Islet precursor cell (in vitro differentiated cells): ENCODE data around the gene ASF1A.
A peak's percentile ranks its signal among the peaks of the same experiment; 100 is the strongest.
"Not testable (repeated sequence)": the region's sequence is repeated elsewhere in the genome, so short reads cannot be mapped to it uniquely, and the experiment has no call there.

Experiments
- DNase-seq: peaks from one replicate; pipeline ENCODE4 v3.0.0-alpha.2; 2018

Gene ASF1A

DNA sequence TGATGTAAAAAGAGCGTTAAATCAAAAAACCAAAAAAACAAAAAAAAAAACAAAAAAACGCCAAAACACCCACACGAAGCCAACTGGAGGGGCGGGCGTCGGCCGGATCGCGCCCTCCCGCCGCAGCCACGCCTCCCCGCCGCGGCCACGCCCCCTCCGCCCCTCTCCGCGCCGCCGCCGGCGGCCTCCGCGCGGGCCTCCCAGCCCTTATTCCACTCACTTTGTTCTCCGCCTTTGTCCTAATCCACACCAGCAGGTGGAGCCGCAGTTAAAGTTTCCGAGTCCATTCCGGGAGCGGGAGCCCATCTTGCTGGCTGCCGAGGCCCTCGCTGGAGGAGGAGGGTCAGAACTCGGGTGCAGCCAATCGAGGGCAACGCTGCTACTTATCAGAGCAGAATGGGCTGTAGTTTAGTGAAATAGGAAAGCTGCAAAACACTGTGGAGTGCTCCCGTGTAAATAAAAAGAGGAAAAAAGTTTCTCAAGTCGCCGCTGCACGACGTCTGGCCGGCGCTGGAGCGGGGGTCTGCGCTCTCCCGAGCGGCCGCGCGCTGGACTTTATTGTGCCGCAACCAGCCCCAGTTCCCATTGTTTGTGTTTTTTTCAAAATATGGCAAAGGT lies at the start of gene ASF1A:
ASF1A (plus strand) TSS at position 346 of the 618 bp plus-strand sequence; CDS start at position 608, 262 bp downstream.
- DNase-seq: peak; percentile 99

DNA sequence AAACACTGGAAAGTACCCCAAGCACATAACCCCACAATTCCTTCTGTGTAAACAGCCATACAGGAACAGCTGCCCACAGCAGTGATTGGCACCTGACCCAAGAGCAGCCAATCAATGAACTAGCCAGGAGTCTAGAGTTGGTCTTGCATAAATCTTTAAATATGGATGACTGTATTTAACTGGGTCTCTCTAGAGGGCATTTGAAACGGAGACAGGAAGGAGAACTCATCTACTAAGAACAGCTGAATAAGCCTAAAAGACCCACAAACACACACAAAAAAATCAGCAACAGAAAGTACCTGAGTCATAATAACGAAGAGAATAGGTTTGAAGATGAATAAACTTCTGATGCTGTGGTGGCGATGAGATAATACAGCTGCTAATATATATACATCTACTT lies 49.0 kb upstream of the ASF1A start:
- DNase-seq: no peak

- no peak for DNase-seq
Observed at GRCh38 chr6:118853408-118853807, 40.5 kb upstream of the ASF1A start.

DNA sequence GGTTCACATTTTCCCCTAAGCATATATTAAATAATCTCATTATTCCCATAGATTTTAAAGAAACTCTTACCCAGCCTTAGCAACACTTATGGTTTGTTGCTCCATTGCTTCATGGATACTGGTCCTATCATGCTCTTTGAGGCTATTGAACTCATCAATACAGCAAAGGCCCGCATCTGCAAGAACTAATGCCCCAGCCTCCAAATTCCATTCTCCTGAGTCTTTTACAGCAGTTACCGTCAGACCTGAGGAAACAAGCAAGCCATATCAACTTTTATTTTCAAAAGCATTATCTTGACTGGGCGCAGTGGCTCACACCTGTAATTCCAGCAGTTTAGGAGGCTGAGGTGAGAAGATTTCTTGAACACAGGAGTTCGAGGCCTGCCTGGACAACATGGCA lies 37.7 kb upstream of the ASF1A start:
- DNase-seq: no peak

DNA sequence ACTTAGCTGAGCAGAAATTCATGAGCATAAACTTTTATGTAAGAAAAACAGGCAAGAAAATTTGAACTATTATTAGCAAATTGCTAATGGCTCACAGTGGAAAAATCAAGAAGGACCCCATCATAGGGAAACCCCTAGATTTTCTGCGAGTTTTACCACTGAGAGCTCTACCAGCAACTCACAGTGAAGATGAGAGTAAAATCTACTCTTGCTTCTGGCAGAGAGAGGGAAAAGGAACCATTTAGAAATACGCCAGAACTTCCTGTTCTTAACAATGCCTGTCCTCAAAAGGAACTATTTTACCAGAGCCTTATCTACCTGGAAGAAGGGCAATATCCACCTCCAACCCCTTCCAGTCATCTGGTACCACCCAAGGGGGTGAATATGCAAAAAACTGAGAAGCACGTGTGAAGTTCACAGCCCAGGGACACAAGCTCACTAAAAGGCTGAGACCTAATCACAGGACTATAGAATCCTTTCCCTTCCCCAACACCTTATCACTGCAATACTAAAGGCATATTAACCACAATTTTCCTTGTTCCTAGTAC lies 34.4 kb upstream of the ASF1A start:
- no peak for DNase-seq

DNA sequence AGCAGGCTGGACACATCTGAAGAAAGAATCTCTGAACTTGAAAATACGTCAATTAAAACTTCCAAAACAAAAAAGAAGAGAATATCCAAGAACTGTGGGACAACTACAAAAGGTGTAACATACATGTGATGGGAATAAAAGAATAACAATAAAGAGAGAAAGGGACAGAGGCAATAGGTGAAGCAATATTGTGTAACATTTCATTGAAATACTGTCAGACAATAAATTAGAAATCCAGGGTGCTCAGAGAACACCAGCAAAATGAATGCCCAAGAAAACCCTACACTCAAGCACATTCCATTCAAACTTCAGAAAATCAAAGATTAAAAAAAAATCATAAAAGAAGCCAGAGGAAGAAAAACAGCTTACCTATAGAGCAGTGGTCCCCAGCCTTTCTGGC lies 33.6 kb upstream of the ASF1A start:
- DNase-seq: no peak

GRCh38 chr6:118860880-118861279 lies 33.1 kb upstream of the ASF1A start:
- DNase-seq: no peak

DNA sequence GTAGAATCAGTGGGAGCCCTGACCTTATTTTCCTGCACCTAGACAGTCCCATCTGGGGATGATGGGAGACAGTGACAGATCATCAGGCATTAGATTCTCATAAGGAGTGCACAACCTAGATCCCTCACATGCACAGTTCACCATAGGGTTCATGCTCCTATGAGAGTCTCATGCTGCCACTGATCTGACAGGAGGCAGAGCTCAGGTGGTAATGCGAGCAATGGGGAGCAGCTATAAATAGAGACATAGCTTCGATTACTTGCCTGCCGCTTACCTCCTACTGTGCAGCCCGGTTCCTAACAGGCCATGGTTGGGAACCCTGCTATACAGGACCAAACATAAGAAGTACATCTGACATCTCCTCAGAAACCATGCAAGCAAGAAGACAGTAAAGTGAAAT lies 31.5 kb upstream of the ASF1A start:
- DNase-seq: no peak

DNA sequence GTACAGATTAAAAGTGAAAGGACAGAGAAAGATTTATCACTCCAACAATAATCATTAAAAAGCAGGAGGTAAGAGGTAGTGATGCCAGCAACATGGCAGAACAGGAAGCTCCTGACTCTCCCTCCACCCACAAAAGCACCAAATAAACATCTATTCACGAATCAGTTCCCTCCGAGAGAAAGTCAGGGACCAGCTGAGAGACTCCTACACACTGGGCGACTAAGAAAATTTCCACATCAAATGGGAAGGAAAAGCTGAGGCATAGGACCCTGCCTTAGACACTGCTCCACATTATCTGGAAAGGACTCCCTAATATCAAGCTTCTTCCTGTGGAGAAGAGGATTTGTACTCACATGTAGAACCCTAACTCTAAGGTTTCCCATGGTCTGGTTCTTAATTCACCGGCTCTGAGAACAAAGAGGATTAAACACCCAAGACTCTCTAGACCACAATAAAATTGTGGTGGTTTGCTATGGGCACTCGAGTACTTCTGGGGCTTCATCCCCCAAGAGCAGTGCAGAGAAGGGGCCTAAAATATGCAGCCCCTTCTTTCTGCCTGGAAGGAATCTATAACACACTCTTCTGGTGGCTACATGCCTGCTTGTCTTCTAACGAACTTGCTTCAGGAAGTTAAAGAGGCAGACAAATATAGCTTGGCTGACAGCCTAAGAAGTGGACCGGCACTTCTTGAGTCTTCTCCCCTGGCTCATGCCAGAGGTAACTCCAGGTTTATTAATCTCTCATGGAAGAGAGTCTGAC lies 29.4 kb upstream of the ASF1A start:
- DNase-seq: no peak

DNA sequence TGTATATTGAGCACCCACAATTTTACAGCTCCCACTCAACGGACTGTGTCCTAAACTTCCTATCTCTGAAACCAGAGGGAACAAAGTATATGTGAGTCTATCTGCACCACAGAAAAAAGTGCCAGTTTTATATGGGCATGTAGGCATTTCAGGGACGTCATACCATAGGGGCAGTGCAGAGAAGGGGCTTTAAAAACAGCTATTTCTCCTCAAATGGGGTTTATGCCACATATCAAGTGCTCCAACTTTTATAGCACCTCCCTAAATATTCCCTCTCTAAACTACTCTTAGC lies 28.9 kb upstream of the ASF1A start:
- DNase-seq: no peak

DNA sequence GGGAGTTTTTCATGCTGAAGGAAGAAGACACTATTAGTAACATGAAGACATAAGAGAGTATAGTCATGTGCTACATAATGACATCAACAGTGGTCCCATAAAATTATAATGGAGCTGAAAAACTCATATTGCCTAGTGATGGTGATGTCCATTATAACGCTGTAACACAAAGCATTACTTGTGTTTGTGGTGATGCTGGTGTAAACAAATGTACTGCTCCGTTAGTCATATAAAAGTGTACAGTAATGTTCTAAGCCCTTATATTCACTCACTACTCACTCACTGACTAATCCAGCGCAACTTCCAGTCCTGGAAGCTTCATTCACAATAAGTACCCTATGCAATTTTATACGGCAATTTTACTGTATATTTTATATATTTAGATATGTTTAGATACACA lies 26.8 kb upstream of the ASF1A start:
- DNase-seq: no peak

- DNase-seq: not testable (repeated sequence)
Observed at GRCh38 chr6:118868901-118869300, 25.1 kb upstream of the ASF1A start.

GRCh38 chr6:118869350-118869749 lies 24.6 kb upstream of the ASF1A start:
- DNase-seq: no peak

- no peak for DNase-seq
Observed at GRCh38 chr6:118869894-118870589, 23.9 kb upstream of the ASF1A start.

DNA sequence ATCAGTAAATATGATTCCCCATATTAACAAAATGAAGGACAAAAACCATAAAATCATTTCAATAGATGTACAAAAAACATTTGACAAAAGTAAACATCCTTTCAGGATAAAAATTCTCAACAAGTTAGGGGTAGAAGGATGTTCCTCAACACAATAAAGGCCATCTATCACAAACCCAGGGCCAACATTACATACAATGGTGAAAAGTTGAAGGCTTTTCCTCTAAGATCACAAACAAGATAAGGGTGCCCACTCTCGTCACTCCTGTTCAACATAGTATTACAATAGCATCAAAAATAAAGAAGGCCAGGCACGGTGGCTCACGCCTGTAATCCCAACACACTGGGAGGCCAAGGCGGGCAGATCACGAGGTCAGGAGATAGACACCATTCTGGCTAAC lies 22.6 kb upstream of the ASF1A start:
- DNase-seq: no peak

DNA sequence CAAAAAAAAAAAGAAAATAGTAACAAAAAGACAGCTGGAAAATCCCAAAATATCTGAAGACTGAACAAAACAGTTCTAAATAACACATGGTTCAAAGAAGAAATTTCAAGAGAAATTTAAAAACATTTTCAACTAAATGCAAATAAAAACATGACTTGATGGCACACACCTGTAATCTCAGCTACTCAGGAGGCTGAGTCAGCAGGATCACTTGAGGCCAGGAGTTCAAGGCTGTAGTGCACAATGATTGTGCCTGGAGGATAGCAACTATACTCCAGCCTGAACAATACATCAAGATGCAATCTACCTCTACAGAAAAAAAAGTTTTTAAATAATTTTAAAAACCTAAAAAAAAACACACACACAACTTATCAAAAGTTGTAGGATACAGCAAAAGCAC lies 21.6 kb upstream of the ASF1A start:
- no peak for DNase-seq

- no peak for DNase-seq
Observed at GRCh38 chr6:118872726-118873125, 21.2 kb upstream of the ASF1A start.

- DNase-seq: no peak
Observed at GRCh38 chr6:118873239-118873638, 20.7 kb upstream of the ASF1A start.

- DNase-seq: no peak
Observed at GRCh38 chr6:118875672-118876071, 18.3 kb upstream of the ASF1A start.

DNA sequence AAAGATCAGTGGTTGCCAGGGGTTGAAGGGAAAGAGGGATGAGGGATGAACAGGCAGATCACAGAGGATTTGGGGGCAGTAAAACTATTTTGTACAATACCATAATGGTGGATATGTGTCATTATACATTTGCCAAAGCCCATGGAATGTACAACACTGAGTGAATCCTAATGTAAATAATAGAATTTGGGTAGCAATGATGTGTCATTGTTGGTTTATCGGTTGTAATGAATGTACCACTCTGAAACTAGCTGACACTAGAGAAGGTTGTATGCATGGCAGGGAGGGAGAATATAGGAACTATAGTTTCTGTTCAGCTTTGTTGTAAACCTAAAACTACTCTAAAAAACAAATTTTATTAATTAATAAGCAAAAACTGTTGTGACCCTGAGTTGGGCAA lies 17.8 kb upstream of the ASF1A start:
- no peak for DNase-seq

GRCh38 chr6:118876814-118877213 lies 17.1 kb upstream of the ASF1A start:
- DNase-seq: no peak

- no peak for DNase-seq
Observed at GRCh38 chr6:118877806-118878205, 16.1 kb upstream of the ASF1A start.

GRCh38 chr6:118881440-118882313 lies 12.3 kb upstream of the ASF1A start:
- no peak for DNase-seq
